ENCODE results near the gene PRPF6.

PRPF6 gene

GRCh38 chr20:64069614-64070243 lies 88.8 kb downstream of the PRPF6 start:
- H3K4me3 ChIP-seq (ENCODE audit: low read length) = no peak overlapping the region
- TF ChIP-seq CTCF (IDR thresholded peaks at IDR 0.05; ENCODE audit: insufficient read depth, low read depth, low read length, missing control alignments) = peak; percentile 65

GRCh38 chr20:64070244-64070993 lies 89.5 kb downstream of the PRPF6 start:
- H3K4me3 ChIP-seq (ENCODE audit: low read length) = no peak overlapping the region
- TF ChIP-seq CTCF (IDR thresholded peaks at IDR 0.05; ENCODE audit: insufficient read depth, low read depth, low read length, missing control alignments) = no peak
- no peak for DNase-seq (ENCODE audit: low read depth)

More at GRCh38 chr20:64069614-64070243, 88.8 kb downstream of the PRPF6 start:
- DNase-seq (ENCODE audit: low read depth) = no peak

- TF ChIP-seq CTCF (IDR thresholded peaks at IDR 0.05; ENCODE audit: insufficient read depth, low read depth, low read length, missing control alignments) = no peak
- H3K4me3 ChIP-seq (ENCODE audit: low read length) = no peak overlapping the region
Measured at GRCh38 chr20:64071341-64072332, 90.7 kb downstream of the PRPF6 start.

GRCh38 chr20:64072498-64073063 lies 91.6 kb downstream of the PRPF6 start:
- no peak overlapping the region for H3K4me3 ChIP-seq (ENCODE audit: low read length)
- no peak for DNase-seq (ENCODE audit: low read depth)
- TF ChIP-seq CTCF (IDR thresholded peaks at IDR 0.05; ENCODE audit: insufficient read depth, low read depth, low read length, missing control alignments) = no peak

More at GRCh38 chr20:64071341-64072332, 90.7 kb downstream of the PRPF6 start:
- DNase-seq (ENCODE audit: low read depth) = no peak

GRCh38 chr20:64073476-64074183 lies 92.7 kb downstream of the PRPF6 start:
- H3K4me3 ChIP-seq (ENCODE audit: low read length) = no peak overlapping the region
- no peak for TF ChIP-seq CTCF (IDR thresholded peaks at IDR 0.05; ENCODE audit: insufficient read depth, low read depth, low read length, missing control alignments)
- DNase-seq (ENCODE audit: low read depth) = no peak

Data from epithelial cell of esophagus (primary cell).